Mesodermal cell (in vitro differentiated cells): ENCODE measurements around the gene PSMG2. TPM values are rescaled to one million over a fixed set of nuclear protein-coding genes. Genes with fewer than 3 reads are reported as not detected.

Experiments
- H3K27ac ChIP-seq: 2 replicates; pipeline ENCODE4 v1.7.0; 2013; ENCODE audit warnings: mild to moderate bottlenecking, low read depth, low read length, moderate library complexity; ENCODE audit not compliant: severe bottlenecking
- H3K36me3 ChIP-seq: 2 replicates; pipeline ENCODE4 v1.7.1; 2013; ENCODE audit warnings: mild to moderate bottlenecking, low read length, moderate library complexity; ENCODE audit not compliant: control insufficient read depth, insufficient read depth
- H3K4me1 ChIP-seq: one replicate; pipeline ENCODE4 v1.7.1; 2013; ENCODE audit warnings: mild to moderate bottlenecking, low read length; ENCODE audit not compliant: insufficient read depth, control insufficient read depth, poor library complexity, severe bottlenecking
- H3K4me3 ChIP-seq: 2 replicates; pipeline ENCODE4 v1.7.0; 2013; ENCODE audit warnings: low read length, control low read depth, mild to moderate bottlenecking; ENCODE audit not compliant: insufficient read depth, poor library complexity, severe bottlenecking; ENCODE audit errors: extremely low read depth
- H3K9me3 ChIP-seq: 2 replicates; pipeline ENCODE4 v1.7.1; 2013; ENCODE audit warnings: mild to moderate bottlenecking, low read length, moderate library complexity; ENCODE audit not compliant: control insufficient read depth
- WGBS, 2 experiments: methylation state at CpG; one replicate each; pipeline ENCODE4 v1.1.5; 2013; ENCODE audit warnings: missing lambda C conversion rate in 2 of 2; ENCODE audit not compliant: insufficient coverage in 2 of 2; 5-methylcytosine and 5-hydroxymethylcytosine counted together
- polyA plus RNA-seq, 2 experiments: library from polyadenylated mRNA; stranded (reverse); fragments of 50-300 nt; gene quantifications; one replicate each; pipeline ENCODE4 v1.2.3, GENCODE V29; 2013

The PSMG2 gene
- 114 TPM for polyA plus RNA-seq (2013, experiment 1 of 2)
- 127 TPM for polyA plus RNA-seq (2013, experiment 2 of 2)

- H3K4me1 ChIP-seq: peaks cover 4% of the 10 kb centered on the region
- H3K4me3 ChIP-seq: peak within 1 kb of the TSS; percentile 99
- 0% methylated on average over 70 to 80 of the region's 89 CpGs for WGBS, 2 experiments
- H3K36me3 ChIP-seq: peaks cover 32% of the 10 kb centered on the region
- no peaks in the 10 kb centered on the region for H3K9me3 ChIP-seq
- H3K27ac ChIP-seq: peak within 1 kb of the TSS; percentile 100
Observed at GRCh38 chr18:12702221-12703095, at the start of gene PSMG2, which contains the start of gene CEP76. PSMG2 (plus strand) TSS chr18:12703042; CDS start chr18:12703108, 66 bp downstream. CEP76 (minus strand) TSS chr18:12702723; CDS start chr18:12702548, 175 bp downstream.

GRCh38 chr18:12654971-12655370, 47.9 kb upstream of the PSMG2 start:
- Histone ChIP-seq H3K4me3 (no peak overlapping the region), H3K9me3 (no peaks in the 10 kb centered on the region), H3K27ac (no peak overlapping the region), H3K4me1 (peaks cover 10% of the 10 kb centered on the region), H3K36me3 (peaks cover 2% of the 10 kb centered on the region)
- WGBS, 2 experiments: no CpG with 5 or more reads among the region's 1 CpG

- Histone ChIP-seq H3K27ac (peak overlapping the region; percentile 76), H3K4me1 (peaks cover 10% of the 10 kb centered on the region), H3K4me3 (peak overlapping the region; percentile 71), H3K9me3 (no peaks in the 10 kb centered on the region), H3K36me3 (peaks cover 6% of the 10 kb centered on the region)
- WGBS, 2 experiments: 32 to 46% methylated on average over 2 to 3 of the region's 3 CpGs
Observed at GRCh38 chr18:12656605-12656937, 46.3 kb upstream of the PSMG2 start.

- peaks cover 10% of the 10 kb centered on the region for H3K4me1 ChIP-seq
- peak overlapping the region; percentile 71 for H3K4me3 ChIP-seq
- H3K9me3 ChIP-seq: no peaks in the 10 kb centered on the region
- H3K27ac ChIP-seq: peak overlapping the region; percentile 76
- WGBS, 2 experiments: 1% methylated on average over 80 to 84 of the region's 89 CpGs
- peaks cover 6% of the 10 kb centered on the region for H3K36me3 ChIP-seq
Observed at GRCh38 chr18:12656938-12657683, 45.7 kb upstream of the PSMG2 start.

- 0% methylated on average over 71 to 88 of the region's 112 CpGs for WGBS, 2 experiments
- Histone ChIP-seq H3K36me3 (peaks cover 6% of the 10 kb centered on the region), H3K27ac (peak within 1 kb of the TSS; percentile 76), H3K4me1 (peaks cover 8% of the 10 kb centered on the region), H3K9me3 (no peaks in the 10 kb centered on the region), H3K4me3 (peak within 1 kb of the TSS; percentile 71)
Observed at GRCh38 chr18:12657684-12658425, 45.0 kb upstream of the PSMG2 start, which contains the start of gene SPIRE1. SPIRE1 (minus strand) TSS chr18:12658107; CDS start chr18:12657866, 241 bp downstream.

- peaks cover 6% of the 10 kb centered on the region for H3K36me3 ChIP-seq
- H3K4me1 ChIP-seq: peaks cover 5% of the 10 kb centered on the region
- peak overlapping the region; percentile 36 for H3K27ac ChIP-seq
- peak overlapping the region; percentile 71 for H3K4me3 ChIP-seq
- no peaks in the 10 kb centered on the region for H3K9me3 ChIP-seq
- WGBS, 2 experiments: 2 to 3% methylated on average over 33 of the region's 42 CpGs
Observed at GRCh38 chr18:12658426-12659138, 44.3 kb upstream of the PSMG2 start.

- H3K36me3 ChIP-seq: peaks cover 6% of the 10 kb centered on the region
- no peak overlapping the region for H3K4me3 ChIP-seq
- no peak overlapping the region for H3K27ac ChIP-seq
- H3K4me1 ChIP-seq: peaks cover 5% of the 10 kb centered on the region
- H3K9me3 ChIP-seq: no peaks in the 10 kb centered on the region
- WGBS, 2 experiments: 77 to 91% methylated on average over 7 to 9 of the region's 9 CpGs
Observed at GRCh38 chr18:12659904-12660605, 42.8 kb upstream of the PSMG2 start.

GRCh38 chr18:12668041-12668440, 34.8 kb upstream of the PSMG2 start:
- H3K4me3 ChIP-seq: no peak overlapping the region
- no peak overlapping the region for H3K27ac ChIP-seq
- WGBS, 2 experiments: 79 to 94% methylated on average over 3 to 5 of the region's 5 CpGs
- peaks cover 4% of the 10 kb centered on the region for H3K36me3 ChIP-seq
- no peaks in the 10 kb centered on the region for H3K9me3 ChIP-seq
- H3K4me1 ChIP-seq: no peaks in the 10 kb centered on the region

- Histone ChIP-seq H3K27ac (peak overlapping the region; percentile 47), H3K4me1 (no peaks in the 10 kb centered on the region), H3K4me3 (no peak overlapping the region), H3K36me3 (peaks cover 79% of the 10 kb centered on the region), H3K9me3 (no peaks in the 10 kb centered on the region)
- 57 to 78% methylated on average over 8 of the region's 8 CpGs for WGBS, 2 experiments
Observed at GRCh38 chr18:12679183-12679786, 23.6 kb upstream of the PSMG2 start.
